IMR-90 (cell line): ENCODE measurements around the gene ACAA2. TPM values are rescaled to one million over a fixed set of nuclear protein-coding genes. Genes with fewer than 3 reads are reported as not detected.

Experiments
- ATAC-seq: fragments of 200-7000 bp; cut with Tn5 transposase; 2 replicates; pipeline ENCODE4 v1.9.1; 2020; ENCODE audit warnings: low read depth, mild to moderate bottlenecking, moderate library complexity
- BruUV-seq: library from RNA; stranded (reverse); fragments of 400-500 nt; replicated peaks from 2 replicates; lab custom pipeline; 2021; lab: Mats Ljungman, UMichigan
- CTCF ChIA-PET: fragments of 300-600 bp; formaldehyde crosslinking; extraction: SDS; loops from one replicate; lab custom pipeline; 2021; ENCODE audit warnings: antibody characterized with exemption; lab: Yijun Ruan, JAX
- POLR2A ChIA-PET: fragments of 300-600 bp; sonication (Branson Sonifier 250); formaldehyde crosslinking; loops from one replicate; lab custom pipeline; 2022; ENCODE audit warnings: antibody characterized with exemption; ENCODE audit not compliant: unreplicated experiment; lab: Charles Lee
- DNase-seq: peaks from one replicate; pipeline ENCODE4 v3.0.0; 2013
- H2AFZ ChIP-seq: replicated peaks from 2 replicates; pipeline ENCODE3; 2013; ENCODE audit warnings: low read length, mild to moderate bottlenecking; ENCODE audit not compliant: poor library complexity
- H2AK5ac ChIP-seq: 2 replicates; pipeline ENCODE4 v1.6.1; 2013; ENCODE audit warnings: low read depth, low read length, inconsistent platforms
- H2AK9ac ChIP-seq: replicated peaks from 2 replicates; pipeline ENCODE3; 2013; ENCODE audit warnings: mild to moderate bottlenecking, low read depth, low read length, moderate library complexity; ENCODE audit not compliant: poor library complexity
- H2BK120ac ChIP-seq: 2 replicates; pipeline ENCODE4 v1.6.1; 2013; ENCODE audit warnings: low read depth, low read length, inconsistent platforms
- H2BK15ac ChIP-seq: 3 replicates; pipeline ENCODE4 v1.6.1; 2013; ENCODE audit warnings: low read depth, low read length, inconsistent platforms
- H2BK20ac ChIP-seq: 2 replicates; pipeline ENCODE4 v1.6.1; 2013; ENCODE audit warnings: low read depth, mild to moderate bottlenecking, inconsistent platforms, low read length, moderate library complexity
- H2BK5ac ChIP-seq: 2 replicates; pipeline ENCODE4 v1.6.1; 2013; ENCODE audit warnings: mild to moderate bottlenecking, low read depth, low read length, inconsistent platforms; ENCODE audit not compliant: poor library complexity, severe bottlenecking
- H3K14ac ChIP-seq: replicated peaks from 2 replicates; pipeline ENCODE4 v1.6.1; 2013; ENCODE audit warnings: low read depth, low read length, inconsistent platforms
- H3K18ac ChIP-seq: 2 replicates; pipeline ENCODE4 v1.6.1; 2013; ENCODE audit warnings: low read depth, low read length, control low read depth
- H3K23ac ChIP-seq: 2 replicates; pipeline ENCODE4 v1.6.1; 2013; ENCODE audit warnings: low read depth, low read length, inconsistent platforms
- H3K27ac ChIP-seq: 2 replicates; pipeline ENCODE4 v1.5.1; 2013; ENCODE audit warnings: mild to moderate bottlenecking, control low read depth, low read length; ENCODE audit not compliant: insufficient read depth
- H3K27me3 ChIP-seq: 2 replicates; pipeline ENCODE4 v1.6.1; 2013; ENCODE audit warnings: low read length; ENCODE audit not compliant: control insufficient read depth, insufficient read depth
- H3K36me3 ChIP-seq: 2 replicates; pipeline ENCODE4 v1.6.1; 2013; ENCODE audit warnings: low read length, mixed read lengths; ENCODE audit not compliant: control insufficient read depth, insufficient read depth
- H3K4ac ChIP-seq: 2 replicates; pipeline ENCODE4 v1.6.1; 2013; ENCODE audit warnings: low read depth, low read length, inconsistent platforms
- H3K4me1 ChIP-seq: 2 replicates; pipeline ENCODE4 v1.6.1; 2013; ENCODE audit warnings: low read length, mixed read lengths; ENCODE audit not compliant: control insufficient read depth, insufficient read depth
- H3K4me2 ChIP-seq: 2 replicates; pipeline ENCODE4 v1.6.1; 2013; ENCODE audit warnings: low read depth, mild to moderate bottlenecking, control low read depth, low read length, moderate library complexity
- H3K4me3 ChIP-seq: 2 replicates; pipeline ENCODE4 v1.5.1; 2013; ENCODE audit warnings: low read depth, mild to moderate bottlenecking, control low read depth, low read length, moderate library complexity; ENCODE audit not compliant: insufficient read depth
- H3K56ac ChIP-seq: 2 replicates; pipeline ENCODE4 v1.6.1; 2013; ENCODE audit warnings: low read length, inconsistent platforms; ENCODE audit not compliant: insufficient read depth; ENCODE audit errors: extremely low read depth
- H3K79me1 ChIP-seq, 2 experiments: 2 replicates each; pipeline ENCODE4 v1.6.1; 2013; ENCODE audit warnings: low read length in 2 of 2, inconsistent platforms in 1 of 2, low read depth in 1 of 2
- H3K9ac ChIP-seq: 2 replicates; pipeline ENCODE4 v1.6.1; 2013; ENCODE audit warnings: low read depth, low read length, control low read depth
- H3K9me1 ChIP-seq: 2 replicates; pipeline ENCODE4 v1.6.1; 2013; ENCODE audit warnings: low read length, inconsistent platforms; ENCODE audit not compliant: insufficient read depth
- H3K9me3 ChIP-seq: 2 replicates; pipeline ENCODE4 v1.6.1; 2013; ENCODE audit warnings: low read length; ENCODE audit not compliant: control insufficient read depth, insufficient read depth
- H4K20me1 ChIP-seq: 2 replicates; pipeline ENCODE4 v1.6.1; 2013; ENCODE audit warnings: low read length, inconsistent platforms; ENCODE audit not compliant: insufficient read depth
- H4K5ac ChIP-seq: 2 replicates; pipeline ENCODE4 v1.6.1; 2013; ENCODE audit warnings: mild to moderate bottlenecking, low read depth, low read length, control low read depth
- H4K8ac ChIP-seq, 2 experiments: 2 replicates each; pipeline ENCODE4 v1.6.1; 2013; ENCODE audit warnings: low read depth in 2 of 2, low read length in 2 of 2, control low read depth in 1 of 2, inconsistent platforms in 1 of 2
- H4K91ac ChIP-seq: 2 replicates; pipeline ENCODE4 v1.6.1; 2013; ENCODE audit warnings: low read depth, low read length, inconsistent platforms; ENCODE audit not compliant: insufficient read depth
- BHLHE40 ChIP-seq: fragments of 150-350 bp; IDR thresholded peaks from 2 replicates; pipeline ENCODE4 v1.6.1; 2016; ENCODE audit warnings: mild to moderate bottlenecking, low read depth, low read length
- CEBPB ChIP-seq: IDR thresholded peaks from 2 replicates; pipeline ENCODE4 v1.6.1; 2012; ENCODE audit warnings: low read depth, low read length, improper control_type of control experiment
- CHD1 ChIP-seq: IDR thresholded peaks from 2 replicates; pipeline ENCODE4 v1.6.1; 2012; ENCODE audit warnings: low read depth, low read length, improper control_type of control experiment
- FOS ChIP-seq: fragments of 150-350 bp; IDR thresholded peaks from 2 replicates; pipeline ENCODE4 v1.6.1; 2016; ENCODE audit warnings: low read depth, low read length
- MAFK ChIP-seq: IDR thresholded peaks from 2 replicates; pipeline ENCODE4 v1.6.1; 2012; ENCODE audit warnings: low read depth, low read length, improper control_type of control experiment
- MAZ ChIP-seq: IDR thresholded peaks from 2 replicates; pipeline ENCODE4 v1.6.1; 2012; ENCODE audit warnings: low read depth, mild to moderate bottlenecking, low read length, improper control_type of control experiment, moderate library complexity, borderline replicate concordance
- MXI1 ChIP-seq: IDR thresholded peaks from 2 replicates; pipeline ENCODE4 v1.6.1; 2012; ENCODE audit warnings: low read depth, mild to moderate bottlenecking, low read length, moderate library complexity, borderline replicate concordance
- NFE2L2 ChIP-seq: fragments of 150-350 bp; IDR thresholded peaks from 2 replicates; pipeline ENCODE4 v1.6.1; 2016; ENCODE audit warnings: low read depth, mild to moderate bottlenecking, low read length
- POLR2A ChIP-seq: IDR thresholded peaks from 2 replicates; pipeline ENCODE4 v1.6.1; 2012; ENCODE audit warnings: mild to moderate bottlenecking, low read depth, low read length
- RAD21 ChIP-seq: IDR thresholded peaks from 2 replicates; pipeline ENCODE4 v1.6.1; 2012; ENCODE audit warnings: low read length, improper control_type of control experiment
- RCOR1 ChIP-seq: IDR thresholded peaks from 2 replicates; pipeline ENCODE4 v1.6.1; 2012; ENCODE audit warnings: mild to moderate bottlenecking, low read length, improper control_type of control experiment; ENCODE audit not compliant: insufficient replicate concordance
- RFX5 ChIP-seq: IDR thresholded peaks from 2 replicates; pipeline ENCODE4 v1.8.0; 2012; ENCODE audit warnings: low read depth, mild to moderate bottlenecking, low read length, moderate library complexity
- SMC3 ChIP-seq: fragments of 150-350 bp; IDR thresholded peaks from 2 replicates; pipeline ENCODE4 v1.6.1; 2016; ENCODE audit warnings: low read depth, mild to moderate bottlenecking, antibody characterized with exemption, low read length, moderate library complexity
- WGBS, 2 experiments: methylation state at CpG; one replicate each; pipeline versions ENCODE4 v1.1.5 to v1.1.7; 2013; ENCODE audit warnings: missing lambda C conversion rate in 2 of 2; ENCODE audit not compliant: insufficient read length in 1 of 2; ENCODE audit errors: extremely low coverage in 2 of 2; 5-methylcytosine and 5-hydroxymethylcytosine counted together
- dilution Hi-C: fragments of 300-500 bp; cut with HindIII; formaldehyde crosslinking; loops from one replicate; pipeline ENCODE4 v1.14.3; 2018; ENCODE audit warnings: low sequenced_read_pairs; ENCODE audit not compliant: unreplicated experiment
- in situ Hi-C: fragments of 300-500 bp; cut with MboI; formaldehyde crosslinking; loops from 3 replicates; pipeline ENCODE4 v1.14.3; 2019; ENCODE audit warnings: low sequenced_read_pairs, inconsistent platforms, mixed read lengths
- intact Hi-C: fragments of 100-400 bp; cut with micrococcal nuclease; formaldehyde crosslinking; loops from 2 replicates; pipeline ENCODE4 v1.10.0; 2022
- polyA plus RNA-seq, 3 experiments: library from polyadenylated mRNA; depleted of rRNA; stranded (reverse); fragments of >200 nt; gene quantifications; 2 replicates each; pipeline ENCODE4 v1.2.3, GENCODE V29; 2012; ENCODE audit warnings: low replicate concordance in 1 of 3
- total RNA-seq: library from RNA; depleted of rRNA; stranded (reverse); fragments of >200 nt; gene quantifications from 2 replicates; pipeline ENCODE4 v1.2.3, GENCODE V29; 2012
- TF ChIP-seq, protein P1 (sequence below): conservative IDR thresholded peaks from 2 replicates; pipeline ENCODE4 v1.5.1; 2012; ENCODE audit warnings: mild to moderate bottlenecking, low read depth, low read length, improper control_type of control experiment
- TF ChIP-seq, protein P2 (sequence below): fragments of 150-350 bp; IDR thresholded peaks from 2 replicates; pipeline ENCODE4 v1.6.1; 2017; ENCODE audit warnings: mild to moderate bottlenecking, antibody characterized with exemption, low read length, low read depth
- TF ChIP-seq, protein P3 (sequence below): fragments of 150-350 bp; IDR thresholded peaks from 2 replicates; pipeline ENCODE4 v1.6.1; 2016; ENCODE audit warnings: low read depth, mild to moderate bottlenecking, low read length, moderate library complexity, borderline replicate concordance

ACAA2 gene
- total and polyA plus RNA-seq, 2 of the 4 experiments (the other 2 are of a cell fraction): 24.4 to 61.5 TPM

DNA sequence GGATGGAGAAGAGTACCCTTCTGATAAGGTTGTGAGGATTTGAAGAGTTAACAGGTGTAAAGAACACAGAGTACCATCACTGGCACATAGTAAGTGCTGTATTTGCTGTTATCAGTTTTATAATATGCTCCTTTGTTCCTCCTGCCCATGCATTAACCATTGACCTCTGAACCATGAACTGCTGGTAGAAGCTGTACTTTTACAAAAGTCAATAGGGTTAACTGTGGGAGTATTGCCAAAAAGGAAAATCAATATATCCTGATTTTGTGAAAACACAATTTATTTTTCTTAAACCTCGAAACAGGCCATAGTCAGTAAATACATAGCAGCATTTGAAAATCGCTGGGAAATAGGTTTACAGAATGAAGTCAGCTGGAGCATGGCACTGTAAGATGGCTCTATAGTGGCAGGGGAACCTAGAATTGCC, 18.9 kb upstream of the ACAA2 start:
- DNase-seq (no peak), ATAC-seq (no peak)
- in situ Hi-C loops: no loop called here
- H3K9ac ChIP-seq: no peak overlapping the region
- H3K4ac ChIP-seq: no peak overlapping the region
- TF ChIP-seq SMC3 (no peak), NFE2L2 (no peak), RFX5 (no peak), FOS (no peak), MAFK (no peak), CEBPB (no peak), POLR2A (no peak), RAD21 (no peak), MXI1 (no peak), RCOR1 (no peak), CHD1 (no peak), MAZ (no peak), BHLHE40 (no peak)
- TF ChIP-seq, protein P1, sequence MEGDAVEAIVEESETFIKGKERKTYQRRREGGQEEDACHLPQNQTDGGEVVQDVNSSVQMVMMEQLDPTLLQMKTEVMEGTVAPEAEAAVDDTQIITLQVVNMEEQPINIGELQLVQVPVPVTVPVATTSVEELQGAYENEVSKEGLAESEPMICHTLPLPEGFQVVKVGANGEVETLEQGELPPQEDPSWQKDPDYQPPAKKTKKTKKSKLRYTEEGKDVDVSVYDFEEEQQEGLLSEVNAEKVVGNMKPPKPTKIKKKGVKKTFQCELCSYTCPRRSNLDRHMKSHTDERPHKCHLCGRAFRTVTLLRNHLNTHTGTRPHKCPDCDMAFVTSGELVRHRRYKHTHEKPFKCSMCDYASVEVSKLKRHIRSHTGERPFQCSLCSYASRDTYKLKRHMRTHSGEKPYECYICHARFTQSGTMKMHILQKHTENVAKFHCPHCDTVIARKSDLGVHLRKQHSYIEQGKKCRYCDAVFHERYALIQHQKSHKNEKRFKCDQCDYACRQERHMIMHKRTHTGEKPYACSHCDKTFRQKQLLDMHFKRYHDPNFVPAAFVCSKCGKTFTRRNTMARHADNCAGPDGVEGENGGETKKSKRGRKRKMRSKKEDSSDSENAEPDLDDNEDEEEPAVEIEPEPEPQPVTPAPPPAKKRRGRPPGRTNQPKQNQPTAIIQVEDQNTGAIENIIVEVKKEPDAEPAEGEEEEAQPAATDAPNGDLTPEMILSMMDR: no peak
- TF ChIP-seq, protein P2, sequence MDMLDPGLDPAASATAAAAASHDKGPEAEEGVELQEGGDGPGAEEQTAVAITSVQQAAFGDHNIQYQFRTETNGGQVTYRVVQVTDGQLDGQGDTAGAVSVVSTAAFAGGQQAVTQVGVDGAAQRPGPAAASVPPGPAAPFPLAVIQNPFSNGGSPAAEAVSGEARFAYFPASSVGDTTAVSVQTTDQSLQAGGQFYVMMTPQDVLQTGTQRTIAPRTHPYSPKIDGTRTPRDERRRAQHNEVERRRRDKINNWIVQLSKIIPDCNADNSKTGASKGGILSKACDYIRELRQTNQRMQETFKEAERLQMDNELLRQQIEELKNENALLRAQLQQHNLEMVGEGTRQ: no peak
- TF ChIP-seq, protein P3, sequence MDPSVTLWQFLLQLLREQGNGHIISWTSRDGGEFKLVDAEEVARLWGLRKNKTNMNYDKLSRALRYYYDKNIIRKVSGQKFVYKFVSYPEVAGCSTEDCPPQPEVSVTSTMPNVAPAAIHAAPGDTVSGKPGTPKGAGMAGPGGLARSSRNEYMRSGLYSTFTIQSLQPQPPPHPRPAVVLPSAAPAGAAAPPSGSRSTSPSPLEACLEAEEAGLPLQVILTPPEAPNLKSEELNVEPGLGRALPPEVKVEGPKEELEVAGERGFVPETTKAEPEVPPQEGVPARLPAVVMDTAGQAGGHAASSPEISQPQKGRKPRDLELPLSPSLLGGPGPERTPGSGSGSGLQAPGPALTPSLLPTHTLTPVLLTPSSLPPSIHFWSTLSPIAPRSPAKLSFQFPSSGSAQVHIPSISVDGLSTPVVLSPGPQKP: no peak
- no peak overlapping the region for H2BK5ac ChIP-seq
- H3K4me3 ChIP-seq: no peak overlapping the region
- no peak overlapping the region for H4K91ac ChIP-seq
- peaks cover 5% of the 10 kb centered on the region; the same call in 1 of the 2 replicates for H3K4me1 ChIP-seq
- no peak overlapping the region for H2AFZ ChIP-seq
- intact Hi-C loops: no loop called here
- no peak overlapping the region for H3K14ac ChIP-seq
- no peak overlapping the region for H4K8ac ChIP-seq
- no peaks in the 10 kb centered on the region for H4K20me1 ChIP-seq
- H3K56ac ChIP-seq: no peak overlapping the region
- BruUV-seq: no TSS peak
- 0 out of 4 replicates have a peak, but pooled peaks cover 0 to 2% of the 10 kb centered on the region in 2 experiments for H3K79me1 ChIP-seq
- no peak overlapping the region for H3K18ac ChIP-seq
- H3K36me3 ChIP-seq: no peaks in the 10 kb centered on the region
- H4K5ac ChIP-seq: no peak overlapping the region
- no peaks in the 10 kb centered on the region for H3K27me3 ChIP-seq
- no CpG with 5 or more reads among the region's 2 CpGs for WGBS, 2 experiments
- H3K9me1 ChIP-seq: peaks cover 4% of the 10 kb centered on the region; the same call in 1 of the 2 replicates
- no peak overlapping the region for H3K27ac ChIP-seq
- H2BK20ac ChIP-seq: no peak overlapping the region
- no peak overlapping the region for H3K4me2 ChIP-seq
- no peak overlapping the region for H2AK5ac ChIP-seq
- H3K23ac ChIP-seq: no peak overlapping the region
- dilution Hi-C loops: no loop called here
- H3K9me3 ChIP-seq: peaks cover 7% of the 10 kb centered on the region
- ChIA-PET POLR2A (no interaction called here), CTCF (no interaction called here)
- no peak overlapping the region for H2BK120ac ChIP-seq
- H2BK15ac ChIP-seq: no peak overlapping the region
- H2AK9ac ChIP-seq: no peak overlapping the region
